Neural cell (in vitro differentiated cells): ENCODE data around the gene OGFOD2. TPM values are rescaled to one million over a fixed set of nuclear protein-coding genes. Genes with fewer than 3 reads are reported as not detected.

ENCODE experiments used
- H2AFZ ChIP-seq: fragments of 200-600, 300-800 bp; sonication (generic), shearing (Covaris generic); 2 replicates; pipeline ENCODE4 v1.6.0; 2014; ENCODE audit warnings: low read depth, mild to moderate bottlenecking, antibody characterized with exemption, low read length, moderate library complexity
- H3F3A ChIP-seq: fragments of 200-600 bp; shearing (Covaris generic); 2 replicates; pipeline ENCODE4 v1.6.1; 2016; ENCODE audit warnings: mild to moderate bottlenecking, moderate library complexity, mixed read lengths, antibody characterized with exemption, low read length; ENCODE audit not compliant: insufficient read depth, poor library complexity, severe bottlenecking
- H3K27ac ChIP-seq: fragments of 200-600, 300-800 bp; sonication (generic), shearing (Covaris generic); 2 replicates; pipeline ENCODE4 v1.5.1; 2014; ENCODE audit warnings: mild to moderate bottlenecking, low read length, moderate library complexity
- H3K27me3 ChIP-seq: fragments of 300-800, 200-600 bp; sonication (generic), shearing (Covaris generic); 2 replicates; pipeline ENCODE4 v1.6.0; 2014; ENCODE audit warnings: mild to moderate bottlenecking, low read depth, low read length, moderate library complexity; ENCODE audit not compliant: insufficient read depth
- H3K36me3 ChIP-seq: fragments of 300-800, 200-600 bp; sonication (generic), shearing (Covaris generic); 2 replicates; pipeline ENCODE4 v1.5.1; 2014; ENCODE audit warnings: mild to moderate bottlenecking, antibody characterized with exemption, low read length, moderate library complexity; ENCODE audit not compliant: insufficient read depth
- H3K4me2 ChIP-seq: fragments of 300-800, 200-600 bp; sonication (generic), shearing (Covaris generic); 2 replicates; pipeline ENCODE4 v1.6.0; 2014; ENCODE audit warnings: mild to moderate bottlenecking, low read length
- H3K4me3 ChIP-seq: fragments of 300-800, 200-600 bp; sonication (generic), shearing (Covaris generic); 2 replicates; pipeline ENCODE4 v1.5.1; 2014; ENCODE audit warnings: mild to moderate bottlenecking, low read length, moderate library complexity
- H3K79me2 ChIP-seq: fragments of 200-600 bp; shearing (Covaris generic); replicated peaks from 2 replicates; pipeline ENCODE4 v1.6.0; 2014; ENCODE audit warnings: mild to moderate bottlenecking, low read length, moderate library complexity; ENCODE audit not compliant: insufficient read depth
- H3K9ac ChIP-seq: fragments of 300-800, 200-600 bp; sonication (generic), shearing (Covaris generic); 2 replicates; pipeline ENCODE4 v1.6.1; 2016; ENCODE audit warnings: mild to moderate bottlenecking, low read length, mixed read lengths
- H3K9me2 ChIP-seq: fragments of 200-600 bp; shearing (Covaris generic); 2 replicates; pipeline ENCODE4 v1.6.1; 2016; ENCODE audit warnings: mild to moderate bottlenecking, low read length, mixed read lengths; ENCODE audit not compliant: insufficient read depth
- H3K9me3 ChIP-seq: fragments of 200-600, 300-800 bp; sonication (generic), shearing (Covaris generic); 2 replicates; pipeline ENCODE4 v1.6.1; 2016; ENCODE audit warnings: mild to moderate bottlenecking, mixed run types, low read length, moderate library complexity, mixed read lengths
- H4K20me1 ChIP-seq: fragments of 200-600 bp; shearing (Covaris generic); 2 replicates; pipeline ENCODE4 v1.6.1; 2016; ENCODE audit warnings: mild to moderate bottlenecking, mixed run types; ENCODE audit not compliant: insufficient read depth
- CTCF ChIP-seq: fragments of 450-650 bp; IDR thresholded peaks from 2 replicates; pipeline ENCODE4 v1.5.1; 2014; ENCODE audit warnings: antibody characterized with exemption, mild to moderate bottlenecking, moderate library complexity; ENCODE audit not compliant: poor library complexity, severe bottlenecking
- EP300 ChIP-seq: fragments of 450-650 bp; conservative IDR thresholded peaks from 2 replicates; pipeline ENCODE4 v1.6.1; 2014; ENCODE audit warnings: antibody characterized with exemption, mild to moderate bottlenecking, moderate library complexity; ENCODE audit not compliant: poor library complexity, severe bottlenecking
- EZH2 ChIP-seq: fragments of 200-600, 300-800 bp; shearing (Covaris generic), sonication (generic); IDR thresholded peaks from 2 replicates; pipeline ENCODE4 v1.6.1; 2014; ENCODE audit warnings: antibody characterized with exemption, low read length, borderline replicate concordance, mild to moderate bottlenecking; ENCODE audit not compliant: insufficient read depth, poor library complexity, severe bottlenecking
- MXI1 ChIP-seq: fragments of 450-650 bp; conservative IDR thresholded peaks from 2 replicates; pipeline ENCODE4 v1.6.1; 2014; ENCODE audit warnings: antibody characterized with exemption, mild to moderate bottlenecking; ENCODE audit not compliant: poor library complexity, severe bottlenecking
- POLR2AphosphoS5 ChIP-seq: IDR thresholded peaks from 2 replicates; pipeline ENCODE4 v1.6.1; 2012
- RAD21 ChIP-seq: fragments of 450-650 bp; conservative IDR thresholded peaks from 2 replicates; pipeline ENCODE4 v1.6.1; 2014; ENCODE audit warnings: antibody characterized with exemption, mild to moderate bottlenecking, moderate library complexity
- REST ChIP-seq: IDR thresholded peaks from 2 replicates; pipeline ENCODE4 v1.6.1; 2012; ENCODE audit warnings: borderline replicate concordance
- SMC3 ChIP-seq: fragments of 450-650 bp; conservative IDR thresholded peaks from 2 replicates; pipeline ENCODE4 v1.6.1; 2014; ENCODE audit warnings: antibody characterized with exemption, mild to moderate bottlenecking, moderate library complexity; ENCODE audit not compliant: poor library complexity
- TAF1 ChIP-seq: IDR thresholded peaks from 2 replicates; pipeline ENCODE4 v1.6.1; 2012; ENCODE audit warnings: low read depth
- polyA plus RNA-seq: library from polyadenylated mRNA; depleted of rRNA; stranded (reverse); fragments of >200 nt; gene quantifications from 2 replicates; pipeline ENCODE4 v1.2.3, GENCODE V29; 2014

The OGFOD2 gene
- polyA plus RNA-seq, 1 donor from 2014 or later: 27.8 TPM

- no peak for TF ChIP-seq SMC3
- TF ChIP-seq TAF1: no peak
- no peak for TF ChIP-seq EP300
- no peak for TF ChIP-seq POLR2AphosphoS5
- TF ChIP-seq EZH2: no peak
- TF ChIP-seq REST: no peak
- no peak for TF ChIP-seq RAD21
- no peak for TF ChIP-seq MXI1
- no peak for TF ChIP-seq CTCF
- Histone ChIP-seq H3K4me2 (no peak overlapping the region), H3K36me3 (no peaks in the 10 kb centered on the region), H3K27me3 (no peaks in the 10 kb centered on the region), H3K9ac (no peak overlapping the region), H3K27ac (no peak overlapping the region), H3F3A (no peaks in the 10 kb centered on the region), H4K20me1 (no peaks in the 10 kb centered on the region), H3K9me2 (no peaks in the 10 kb centered on the region), H3K4me3 (no peak overlapping the region), H3K9me3 (no peaks in the 10 kb centered on the region), H2AFZ (no peak overlapping the region), H3K79me2 (no peaks in the 10 kb centered on the region)
Observed at GRCh38 chr12:122959566-122960192, 15.4 kb upstream of the OGFOD2 start.

- no peak overlapping the region for H3K4me3 ChIP-seq
- H3K27ac ChIP-seq: no peak overlapping the region
- H3K9ac ChIP-seq: no peak overlapping the region
- H2AFZ ChIP-seq: no peak overlapping the region
- no peak for TF ChIP-seq EP300
- TF ChIP-seq RAD21: no peak
- TF ChIP-seq TAF1: no peak
- TF ChIP-seq EZH2: no peak
- no peak for TF ChIP-seq REST
- no peak for TF ChIP-seq SMC3
- no peaks in the 10 kb centered on the region for H4K20me1 ChIP-seq
- H3K27me3 ChIP-seq: no peaks in the 10 kb centered on the region
- H3F3A ChIP-seq: no peaks in the 10 kb centered on the region
- no peaks in the 10 kb centered on the region for H3K9me2 ChIP-seq
- H3K4me2 ChIP-seq: no peak overlapping the region
- H3K79me2 ChIP-seq: no peaks in the 10 kb centered on the region
- H3K9me3 ChIP-seq: no peaks in the 10 kb centered on the region
- no peaks in the 10 kb centered on the region for H3K36me3 ChIP-seq
Observed at GRCh38 chr12:122960193-122960569, 14.9 kb upstream of the OGFOD2 start.
